H1 (cell line): ENCODE data around the gene PLEKHG4. TPM values are rescaled to one million over a fixed set of nuclear protein-coding genes. Genes with fewer than 3 reads are reported as not detected.

ENCODE experiments used
- CTCF ChIA-PET: fragments of 300-600 bp; sonication (Branson Sonifier 250); formaldehyde crosslinking; loops from one replicate; lab custom pipeline; 2021; ENCODE audit not compliant: partially characterized antibody; lab: Charles Lee
- POLR2A ChIA-PET: fragments of 300-600 bp; sonication (Branson Sonifier 250); formaldehyde crosslinking; loops from one replicate; lab custom pipeline; 2021; ENCODE audit warnings: inconsistent platforms; ENCODE audit not compliant: partially characterized antibody; lab: Charles Lee
- DNase-seq, 2 experiments: peaks; one replicate each; pipeline versions ENCODE4 v3.0.0 to v3.0.0-alpha.2; 2010 to 2022; ENCODE audit warnings: low spot score in 2 of 2, low read depth in 1 of 2, mixed read lengths in 1 of 2
- FAIRE-seq: peaks from 2 replicates; lab custom pipeline; 2011; peaks lifted over from hg19 to GRCh38; lab: Jason Lieb, UNC
- H2AFZ ChIP-seq: 2 replicates; pipeline ENCODE4 v1.8.1; 2012; ENCODE audit warnings: low read length, inconsistent platforms
- H2AK5ac ChIP-seq: 2 replicates; pipeline ENCODE4 v1.6.1; 2013; ENCODE audit warnings: low read depth, low read length
- H2BK120ac ChIP-seq: replicated peaks from 2 replicates; pipeline ENCODE3; 2013; ENCODE audit warnings: low read depth, low read length, inconsistent platforms
- H2BK12ac ChIP-seq: 2 replicates; pipeline ENCODE4 v1.6.1; 2013; ENCODE audit warnings: low read depth, low read length
- H2BK15ac ChIP-seq: 2 replicates; pipeline ENCODE4 v1.6.1; 2013; ENCODE audit warnings: low read length
- H2BK20ac ChIP-seq: 2 replicates; pipeline ENCODE4 v1.6.1; 2013; ENCODE audit warnings: low read length
- H2BK5ac ChIP-seq: 2 replicates; pipeline ENCODE4 v1.6.1; 2013; ENCODE audit warnings: low read depth, low read length
- H3K14ac ChIP-seq: 2 replicates; pipeline ENCODE4 v1.6.1; 2013; ENCODE audit warnings: inconsistent platforms; ENCODE audit not compliant: insufficient read length
- H3K18ac ChIP-seq: 2 replicates; pipeline ENCODE4 v1.6.1; 2013; ENCODE audit warnings: low read length; ENCODE audit errors: extremely low read depth
- H3K23ac ChIP-seq: 2 replicates; pipeline ENCODE4 v1.6.1; 2013; ENCODE audit warnings: inconsistent platforms; ENCODE audit not compliant: insufficient read length
- H3K23me2 ChIP-seq: 2 replicates; pipeline ENCODE4 v1.6.1; 2013; ENCODE audit warnings: low read depth, low read length
- H3K27ac ChIP-seq: 2 replicates; pipeline ENCODE4 v1.6.1; 2011; ENCODE audit warnings: low read depth, low read length, inconsistent platforms
- H3K27me3 ChIP-seq, 4 experiments: replicated peaks in 1 of 4; 1 replicate in 1 of 4; 2 replicates in 3 of 4; pipeline versions ENCODE4 v1.6.1 to v1.8.1; 2011 to 2013; ENCODE audit warnings: low read length in 3 of 4, mild to moderate bottlenecking in 3 of 4, inconsistent platforms in 2 of 4, mixed read lengths in 2 of 4, moderate library complexity in 1 of 4; ENCODE audit not compliant: control insufficient read depth in 3 of 4, insufficient read depth in 3 of 4; ENCODE audit errors: extremely low read depth in 1 of 4
- H3K36me3 ChIP-seq, 4 experiments: 2 replicates each; pipeline versions ENCODE4 v1.6.1 to v1.8.1; 2011 to 2013; ENCODE audit warnings: mild to moderate bottlenecking in 4 of 4, low read length in 3 of 4, moderate library complexity in 2 of 4, control low read depth in 1 of 4, inconsistent platforms in 1 of 4; ENCODE audit not compliant: insufficient read depth in 4 of 4, control insufficient read depth in 2 of 4
- H3K4ac ChIP-seq: replicated peaks from 2 replicates; pipeline ENCODE3; 2013; ENCODE audit warnings: low read length, low read depth, mixed read lengths, inconsistent platforms; ENCODE audit not compliant: insufficient read length
- H3K4me1 ChIP-seq, 4 experiments: replicated peaks in 1 of 4; 1 replicate in 1 of 4; 2 replicates in 3 of 4; pipeline versions ENCODE4 v1.6.1 to v1.8.1; 2011 to 2013; ENCODE audit warnings: low read length in 3 of 4, inconsistent platforms in 2 of 4, mixed read lengths in 1 of 4; ENCODE audit not compliant: insufficient read depth in 4 of 4, control insufficient read depth in 3 of 4
- H3K4me2 ChIP-seq, 2 experiments: 2 replicates each; pipeline versions ENCODE4 v1.6.1 to v1.8.1; 2011 to 2013; ENCODE audit warnings: low read depth in 2 of 2, low read length in 2 of 2, control low read depth in 1 of 2, inconsistent platforms in 1 of 2, mild to moderate bottlenecking in 1 of 2; ENCODE audit not compliant: insufficient read depth in 1 of 2
- H3K4me3 ChIP-seq, 4 experiments: fragments of 200-600, 300-600 bp in 1 of 4; sonication (generic), shearing (Covaris generic), sonication (Bioruptor Twin) in 1 of 4; 2 replicates each; pipeline versions ENCODE4 v1.5.1 to v1.8.1; 2011 to 2016; ENCODE audit warnings: low read length in 4 of 4, low read depth in 3 of 4, control low read depth in 2 of 4, inconsistent platforms in 2 of 4, mild to moderate bottlenecking in 2 of 4, mixed read lengths in 1 of 4, moderate library complexity in 1 of 4; ENCODE audit not compliant: insufficient read depth in 2 of 4; ENCODE audit errors: extremely low read depth in 1 of 4
- H3K56ac ChIP-seq: replicated peaks from 2 replicates; pipeline ENCODE3; 2013; ENCODE audit warnings: low read depth, mild to moderate bottlenecking, mixed read lengths, low read length, inconsistent platforms; ENCODE audit not compliant: insufficient read length
- H3K79me1 ChIP-seq: 2 replicates; pipeline ENCODE4 v1.6.1; 2013; ENCODE audit warnings: low read depth, low read length, control low read depth
- H3K79me2 ChIP-seq, 2 experiments: 2 replicates each; pipeline versions ENCODE4 v1.6.1 to v1.8.1; 2012 to 2013; ENCODE audit warnings: low read length in 2 of 2, mild to moderate bottlenecking in 2 of 2, inconsistent platforms in 1 of 2; ENCODE audit not compliant: insufficient read depth in 2 of 2, control insufficient read depth in 1 of 2
- H3K9ac ChIP-seq, 4 experiments: replicated peaks in 1 of 4; 1 replicate in 1 of 4; 2 replicates in 3 of 4; pipeline versions ENCODE4 v1.6.1 to v1.8.1; 2011 to 2013; ENCODE audit warnings: low read depth in 3 of 4, low read length in 3 of 4, control low read depth in 2 of 4, mild to moderate bottlenecking in 2 of 4, moderate library complexity in 2 of 4, inconsistent platforms in 1 of 4; ENCODE audit errors: extremely low read depth in 1 of 4
- H3K9me3 ChIP-seq, 2 experiments: 2 replicates each; pipeline versions ENCODE4 v1.6.1 to v1.8.1; 2012 to 2013; ENCODE audit warnings: mild to moderate bottlenecking in 2 of 2, moderate library complexity in 2 of 2, control low read depth in 1 of 2, inconsistent platforms in 1 of 2, low read depth in 1 of 2, low read length in 1 of 2, mixed read lengths in 1 of 2; ENCODE audit not compliant: insufficient read depth in 2 of 2
- H4K20me1 ChIP-seq, 2 experiments: replicated peaks in 1 of 2; 2 replicates each; pipeline versions ENCODE3 to v1.8.1; 2011 to 2013; ENCODE audit warnings: inconsistent platforms in 2 of 2, low read length in 2 of 2, mild to moderate bottlenecking in 1 of 2; ENCODE audit not compliant: insufficient read depth in 2 of 2, control insufficient read depth in 1 of 2
- H4K5ac ChIP-seq: 2 replicates; pipeline ENCODE4 v1.6.1; 2013; ENCODE audit warnings: low read length, low read depth, mixed read lengths, inconsistent platforms; ENCODE audit not compliant: insufficient read length
- H4K8ac ChIP-seq: 2 replicates; pipeline ENCODE4 v1.8.0; 2013; ENCODE audit warnings: mild to moderate bottlenecking, moderate library complexity, low read length, inconsistent platforms; ENCODE audit not compliant: insufficient read depth; ENCODE audit errors: extremely low read depth
- H4K91ac ChIP-seq: replicated peaks from 2 replicates; pipeline ENCODE3; 2013; ENCODE audit warnings: low read length, mixed read lengths, inconsistent platforms; ENCODE audit not compliant: insufficient read length
- BACH1 ChIP-seq: IDR thresholded peaks from 2 replicates; pipeline ENCODE4 v1.6.1; 2012; ENCODE audit warnings: low read length, improper control_type of control experiment
- BRCA1 ChIP-seq: IDR thresholded peaks from 2 replicates; pipeline ENCODE4 v1.6.1; 2012; ENCODE audit warnings: low read depth, low read length, improper control_type of control experiment
- EGR1 ChIP-seq: IDR thresholded peaks from 2 replicates; pipeline ENCODE4 v1.6.1; 2011; ENCODE audit warnings: low read depth, low read length, borderline replicate concordance
- POLR2A ChIP-seq, 2 experiments: IDR thresholded peaks; 1 replicate in 1 of 2; 2 replicates in 1 of 2; pipeline ENCODE4 v1.6.1; 2011; ENCODE audit warnings: low read depth in 2 of 2, low read length in 2 of 2, mild to moderate bottlenecking in 2 of 2; ENCODE audit errors: control extremely low read depth in 1 of 2
- RXRA ChIP-seq: IDR thresholded peaks from 2 replicates; pipeline ENCODE4 v1.6.1; 2011; ENCODE audit warnings: low read depth, mild to moderate bottlenecking, low read length, moderate library complexity; ENCODE audit not compliant: insufficient read depth
- SP4 ChIP-seq: IDR thresholded peaks from 2 replicates; pipeline ENCODE4 v1.6.1; 2012; ENCODE audit warnings: low read length, inconsistent platforms
- TAF7 ChIP-seq: optimal IDR thresholded peaks from 2 replicates; pipeline ENCODE3; 2011; ENCODE audit warnings: low read depth, mild to moderate bottlenecking, inconsistent platforms, low read length, moderate library complexity, borderline replicate concordance
- WGBS, 2 experiments: shearing (Covaris generic) in 1 of 2; methylation state at CpG; one replicate each; pipeline versions ENCODE4 v1.1.6 to v1.1.7; 2013 to 2015; ENCODE audit warnings: low lambda C conversion rate in 2 of 2, mixed read lengths in 2 of 2, inconsistent platforms in 1 of 2, low coverage in 1 of 2, missing lambda C conversion rate in 1 of 2; ENCODE audit not compliant: insufficient replicate concordance in 2 of 2, insufficient coverage in 1 of 2, insufficient read length in 1 of 2; ENCODE audit errors: extremely low coverage in 1 of 2, missing lambda C conversion rate in 1 of 2; 5-methylcytosine and 5-hydroxymethylcytosine counted together
- polyA plus RNA-seq, 7 experiments: library from polyadenylated mRNA; depleted of rRNA in 3 of 7; stranded (reverse) in 5 of 7; unstranded in 2 of 7; fragments of >200 nt in 5 of 7; fragments of 200-250 nt in 2 of 7; gene quantifications; 1 replicate in 5 of 7; 2 replicates in 1 of 7; 4 replicates in 1 of 7; pipeline versions ENCODE4 v1.2.1 to v1.2.3, GENCODE V29; 2011 to 2013; ENCODE audit warnings: missing spikeins in 2 of 7, mixed read lengths in 2 of 7
- total RNA-seq: library from RNA; stranded (reverse); fragmentation: NEBNext Ultra II Directional; extraction: Animal tissue kit (Norgen Biotek cat#: 25700); gene quantifications from 2 replicates; pipeline ENCODE4 v1.2.1, GENCODE V29; 2021

The PLEKHG4 gene
- total and polyA plus RNA-seq, 2 of the 8 experiments (the other 6 are each of a cell fraction or from before 2014, with no cell fraction given), result 7.7 to 11.1 TPM

GRCh38 chr16:67263201-67263600 is 16.1 kb upstream of the PLEKHG4 start:
- no peaks in the 10 kb centered on the region for H3K36me3 ChIP-seq
- no peaks in the 10 kb centered on the region; a peak in 1 of 7 replicates for H3K4me1 ChIP-seq
- peaks cover 0 to 2% of the 10 kb centered on the region in 2 experiments for H4K20me1 ChIP-seq
- no peak overlapping the region for H2AFZ ChIP-seq
- no peak overlapping the region for H2BK5ac ChIP-seq
- H3K14ac ChIP-seq, result no peak overlapping the region
- H3K23me2 ChIP-seq, result no peaks in the 10 kb centered on the region
- peak overlapping the region; percentile 48; the same call in 1 of the 2 replicates for H4K8ac ChIP-seq
- no peak overlapping the region for H3K56ac ChIP-seq
- ChIA-PET POLR2A (interaction anchor here (2.8 kb wide), 1 partner anchor 14 kb away, joined by 12 read pairs; the partner anchor contains the start of gene SLC9A5), CTCF (interaction anchor here (1.2 to 14.4 kb wide), 6 partner anchors 15 to 130 kb away, joined by 3 to 217 read pairs (median 8); partner anchors contain the start of genes FHOD1, KCTD19, LRRC36 and PLEKHG4)
- no peak overlapping the region for H3K23ac ChIP-seq
- no peak overlapping the region for H3K9ac ChIP-seq
- no peaks in the 10 kb centered on the region for H3K79me2 ChIP-seq
- no peaks in the 10 kb centered on the region; a peak in 1 of 7 replicates for H3K27me3 ChIP-seq
- H3K4ac ChIP-seq, result no peak overlapping the region
- H4K91ac ChIP-seq, result no peak overlapping the region
- no peaks in the 10 kb centered on the region for H3K79me1 ChIP-seq
- no peak overlapping the region for H2AK5ac ChIP-seq
- DNase-seq, result no peak
- no peak overlapping the region for H2BK20ac ChIP-seq
- H3K9me3 ChIP-seq, result no peaks in the 10 kb centered on the region
- H4K5ac ChIP-seq, result no peak overlapping the region
- H3K27ac ChIP-seq, result no peak overlapping the region
- H2BK15ac ChIP-seq, result no peak overlapping the region
- no peak overlapping the region for H2BK120ac ChIP-seq
- FAIRE-seq, result no peak
- 78% methylated on average over 3 of the region's 3 CpGs; no CpG with 5 or more reads in 1 of the 2 experiments for WGBS, 2 experiments
- no peak overlapping the region for H2BK12ac ChIP-seq
- no peak overlapping the region for H3K4me2 ChIP-seq
- no peak overlapping the region for H3K4me3 ChIP-seq
- no peak overlapping the region for H3K18ac ChIP-seq
- TF ChIP-seq SP4 (no peak), BRCA1 (no peak), EGR1 (no peak), BACH1 (no peak), RXRA (no peak), POLR2A (IDR thresholded peaks at IDR 0.05; ENCODE audit: control extremely low read depth in 1 of 2, low read depth in 2 of 2, low read length in 2 of 2) (no peak), TAF7 (no peak)
